LoVo (cell line): ENCODE results near the gene EDAR.

Source experiments
- DNase-seq: peaks from one replicate; pipeline ENCODE4 v3.0.0-alpha.2; 2016; ENCODE audit warnings: low spot score

EDAR gene

GRCh38 chr2:108967757-108968156, 21.3 kb downstream of the EDAR start:
- no peak for DNase-seq

GRCh38 chr2:108965540-108966289, 23.3 kb downstream of the EDAR start:
- DNase-seq = no peak

- no peak for DNase-seq
Observed at GRCh38 chr2:108963057-108963456, 26.0 kb downstream of the EDAR start.

- DNase-seq = no peak
Observed at GRCh38 chr2:108961796-108962195, 27.2 kb downstream of the EDAR start.

- DNase-seq = no peak
Observed at GRCh38 chr2:108960006-108960405, 29.0 kb downstream of the EDAR start.

GRCh38 chr2:108959401-108959800, 29.6 kb downstream of the EDAR start:
- DNase-seq = no peak

- DNase-seq = no peak
Observed at GRCh38 chr2:108958632-108959341, 30.2 kb downstream of the EDAR start.

- DNase-seq = peak; percentile 67
Observed at GRCh38 chr2:108958002-108958401, 31.0 kb downstream of the EDAR start.

GRCh38 chr2:108956375-108956774, 32.6 kb downstream of the EDAR start:
- no peak for DNase-seq

- DNase-seq = no peak
Observed at GRCh38 chr2:108950369-108951135, 38.5 kb downstream of the EDAR start.

GRCh38 chr2:108949316-108950239, 39.4 kb downstream of the EDAR start:
- DNase-seq = no peak

- no peak for DNase-seq
Observed at GRCh38 chr2:108947271-108947907, 41.6 kb downstream of the EDAR start.

GRCh38 chr2:108946442-108946841, 42.6 kb downstream of the EDAR start:
- DNase-seq = no peak

GRCh38 chr2:108945969-108946368, 43.1 kb downstream of the EDAR start:
- no peak for DNase-seq

GRCh38 chr2:108944601-108945331, 44.3 kb downstream of the EDAR start:
- DNase-seq = no peak

- DNase-seq = no peak
Observed at GRCh38 chr2:108943751-108944150, 45.3 kb downstream of the EDAR start.

- DNase-seq = no peak
Observed at GRCh38 chr2:108942888-108943287, 46.1 kb downstream of the EDAR start.

- no peak for DNase-seq
Observed at GRCh38 chr2:108942231-108942825, 46.7 kb downstream of the EDAR start.

- no peak for DNase-seq
Observed at GRCh38 chr2:108941767-108942166, 47.3 kb downstream of the EDAR start.

GRCh38 chr2:108941161-108941665, 47.8 kb downstream of the EDAR start:
- no peak for DNase-seq
